ENCODE results near the gene MACROD2.

MACROD2 gene

DNA sequence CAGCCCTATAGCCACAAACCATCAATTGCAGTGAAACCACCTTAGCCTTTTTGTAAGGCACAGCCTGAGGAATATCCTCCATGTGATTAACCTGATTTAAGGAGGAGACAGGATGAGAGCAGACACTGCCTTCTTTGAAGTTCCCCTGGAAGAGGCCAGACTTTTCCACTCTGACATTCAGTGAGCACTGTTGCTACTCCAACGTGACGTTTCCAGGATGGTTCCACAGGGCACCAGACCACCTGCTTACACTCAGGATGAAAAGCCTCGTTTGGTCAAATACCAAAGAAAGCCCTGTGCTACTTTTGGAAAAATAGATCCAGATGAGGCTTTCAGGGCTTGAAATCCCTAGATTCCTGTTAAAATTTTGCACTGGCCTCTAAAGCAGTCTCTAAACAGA lies 1444.2 kb downstream of the MACROD2 start:
- no peak for DNase-seq

DNA sequence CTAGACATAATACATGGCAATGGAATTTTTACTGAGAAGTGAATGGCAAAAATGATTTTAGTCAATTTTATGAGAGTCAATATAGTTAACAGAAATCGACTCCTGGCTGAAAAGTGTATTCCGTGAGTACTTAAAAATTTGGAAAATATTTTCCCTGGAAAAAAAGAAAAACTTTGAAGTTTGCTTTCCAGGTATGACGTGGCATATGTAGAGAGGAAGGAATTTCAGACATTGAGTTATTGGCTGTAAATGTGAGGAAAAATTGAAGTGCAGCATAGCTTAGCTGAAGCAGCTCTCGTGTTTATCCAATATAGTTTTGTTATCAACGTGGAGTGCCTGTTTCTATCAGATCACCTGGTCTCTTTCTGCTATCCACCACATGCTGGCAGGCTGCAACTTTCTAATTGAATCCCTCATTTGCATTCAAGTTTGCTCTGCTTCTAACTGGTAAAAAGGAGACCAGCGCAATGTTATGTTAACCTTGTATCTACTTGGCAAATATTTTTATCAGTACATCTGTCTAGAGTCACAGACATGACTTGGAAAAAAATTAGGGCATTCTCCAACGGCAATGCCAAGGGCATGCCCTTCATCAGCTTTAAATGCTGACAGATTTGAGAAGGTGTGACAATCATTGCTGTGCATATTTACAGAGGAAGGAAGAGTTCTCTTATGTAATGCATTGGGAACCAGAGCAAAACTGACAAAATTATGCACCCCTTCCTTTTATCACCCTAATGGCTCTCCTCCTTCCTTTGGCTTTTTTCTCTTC lies 1444.9 kb downstream of the MACROD2 start:
- DNase-seq, result no peak

GRCh38 chr20:15445056-15445840 lies 1449.9 kb downstream of the MACROD2 start:
- no peak for DNase-seq

- no peak for DNase-seq
Observed at GRCh38 chr20:15446373-15446772, 1451.1 kb downstream of the MACROD2 start.

DNA sequence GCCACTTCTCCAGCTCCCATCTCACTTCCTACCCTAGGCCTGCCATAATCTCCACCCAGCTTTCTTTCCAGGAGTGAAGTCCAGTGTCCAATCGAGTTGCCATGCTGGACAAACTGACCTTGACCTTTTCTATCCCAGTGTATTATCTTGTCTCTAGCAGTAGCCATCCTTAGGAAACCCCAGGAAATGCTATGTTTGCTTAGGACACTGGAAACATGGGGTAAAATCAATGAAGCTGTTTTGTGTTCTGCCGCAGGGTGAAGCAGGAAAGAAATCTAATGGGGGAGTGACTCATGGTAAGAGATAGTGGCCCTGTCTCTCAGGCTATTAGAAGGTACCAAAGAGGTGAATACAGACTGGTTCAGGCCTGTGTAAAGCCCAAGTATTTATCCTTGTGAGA lies 1452.2 kb downstream of the MACROD2 start:
- no peak for DNase-seq

DNA sequence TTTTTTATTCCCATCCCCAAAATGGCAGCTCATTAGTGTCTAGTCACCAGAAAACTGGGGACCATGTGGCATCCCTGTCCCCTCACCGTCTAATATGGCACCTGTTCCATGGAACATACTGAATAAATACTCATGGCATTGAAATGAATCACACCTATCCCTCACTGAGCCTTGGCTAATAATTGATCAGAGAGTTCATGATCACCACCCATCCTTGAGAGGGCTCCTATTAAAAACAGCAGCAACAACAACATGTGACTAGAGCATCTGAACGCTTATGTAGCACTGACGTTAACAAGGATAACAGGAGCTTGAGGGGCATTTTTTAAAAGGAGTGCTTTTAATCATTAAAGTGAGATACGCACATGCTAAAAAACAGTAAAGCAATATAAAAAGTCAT lies 1453.7 kb downstream of the MACROD2 start:
- DNase-seq, result no peak

DNA sequence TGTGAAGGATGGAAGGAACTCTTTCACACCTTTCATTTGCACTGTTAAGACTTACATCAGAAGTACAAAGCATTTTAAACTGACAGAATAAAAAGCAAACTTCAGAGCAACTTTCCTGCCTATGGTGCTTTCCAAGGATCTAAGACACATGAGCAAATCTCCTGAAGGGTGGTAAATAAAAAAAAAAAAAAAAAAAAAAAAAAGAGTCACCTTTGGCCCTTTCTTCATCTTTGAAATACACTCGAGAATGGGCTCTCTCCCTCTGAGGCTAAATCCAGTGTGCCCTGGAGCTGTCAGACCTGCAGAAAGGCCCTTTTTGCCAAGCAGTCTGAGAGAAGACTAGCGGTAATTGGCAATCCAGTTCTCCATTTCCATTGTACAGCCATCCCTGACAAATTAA lies 1455.9 kb downstream of the MACROD2 start:
- no peak for DNase-seq

- no peak for DNase-seq
Observed at GRCh38 chr20:15455279-15455678, 1460.0 kb downstream of the MACROD2 start.

GRCh38 chr20:15461938-15462337 lies 1466.6 kb downstream of the MACROD2 start:
- DNase-seq, result no peak

DNA sequence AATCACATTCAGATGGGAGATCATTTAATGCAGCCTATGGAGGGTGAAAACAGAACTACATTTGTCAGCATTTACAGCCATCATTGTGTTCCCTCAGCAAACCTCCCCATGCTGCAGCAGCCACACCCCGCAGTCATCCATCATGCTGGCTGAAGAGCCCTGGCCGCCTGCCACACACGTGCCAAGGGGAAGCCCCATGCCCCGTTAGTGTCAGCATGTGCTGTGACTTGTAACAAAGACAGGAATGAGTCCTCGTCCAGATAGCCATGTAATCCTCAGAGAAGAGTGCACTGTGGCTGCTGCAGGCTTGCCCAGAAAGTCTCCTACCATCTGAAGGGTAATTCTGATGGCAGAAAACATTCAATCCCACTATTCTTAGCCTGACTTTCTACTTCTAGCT lies 1480.2 kb downstream of the MACROD2 start:
- DNase-seq, result no peak

GRCh38 chr20:15476186-15476585 lies 1480.9 kb downstream of the MACROD2 start:
- DNase-seq, result no peak

GRCh38 chr20:15476781-15477180 lies 1481.5 kb downstream of the MACROD2 start:
- DNase-seq, result no peak

DNA sequence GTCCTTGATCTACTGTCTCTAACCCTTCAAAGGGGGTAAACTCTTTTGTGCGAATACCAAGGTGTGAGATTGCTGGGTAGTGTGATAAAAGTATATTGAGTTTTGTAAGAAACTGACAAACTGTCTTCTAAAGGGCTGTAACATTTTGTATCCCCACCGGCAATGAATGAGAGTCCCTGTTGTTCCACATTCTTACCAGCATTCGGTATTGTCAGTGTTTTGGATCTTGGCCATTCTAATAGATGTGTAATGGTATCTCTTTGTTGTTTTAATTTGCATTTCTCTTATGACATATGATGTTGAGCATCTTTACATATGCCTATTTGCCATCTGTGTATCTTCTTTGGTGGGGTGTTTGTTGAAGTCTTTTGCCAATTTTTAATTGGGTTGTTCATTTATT lies 1487.2 kb downstream of the MACROD2 start:
- no peak for DNase-seq

GRCh38 chr20:15485519-15485918 lies 1490.2 kb downstream of the MACROD2 start:
- no peak for DNase-seq

DNA sequence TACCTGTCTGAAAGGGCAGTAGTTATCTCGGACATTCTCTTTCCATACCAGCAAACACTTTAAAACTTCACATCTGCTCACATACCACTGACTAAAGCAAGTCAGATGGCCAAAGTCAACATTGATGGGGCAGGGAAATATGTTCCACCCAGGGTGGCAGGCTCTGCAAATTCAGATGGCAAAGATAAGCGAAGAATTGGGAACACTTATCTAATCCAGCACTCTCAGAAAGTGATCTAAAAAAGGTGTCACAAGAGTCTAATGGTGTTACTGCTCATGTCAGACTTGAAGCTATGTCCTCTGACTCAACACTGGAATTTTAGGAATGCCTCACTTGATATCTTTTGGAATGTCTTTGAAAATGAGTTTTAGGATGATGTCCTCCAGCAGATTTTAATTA lies 1491.7 kb downstream of the MACROD2 start:
- DNase-seq, result no peak

DNA sequence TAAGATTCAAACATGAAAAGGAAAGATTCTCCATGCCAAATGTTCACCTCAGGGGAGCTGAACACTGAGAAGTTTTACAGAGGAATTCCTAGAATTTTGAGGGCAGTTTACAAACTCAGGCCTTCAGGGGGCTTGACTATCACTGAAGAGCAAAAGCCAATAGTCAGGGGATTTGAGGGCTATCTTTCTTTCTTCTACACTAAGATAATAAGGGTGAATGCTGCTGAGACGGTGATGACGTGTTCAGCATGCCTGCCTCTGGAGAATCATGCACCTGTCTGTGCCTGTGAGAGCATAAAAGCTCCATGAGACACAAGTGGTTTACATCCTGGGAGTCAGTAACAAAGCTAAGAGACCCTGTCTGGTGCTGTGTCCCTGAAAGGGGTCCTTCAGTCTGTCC lies 1492.4 kb downstream of the MACROD2 start:
- DNase-seq, result no peak

DNA sequence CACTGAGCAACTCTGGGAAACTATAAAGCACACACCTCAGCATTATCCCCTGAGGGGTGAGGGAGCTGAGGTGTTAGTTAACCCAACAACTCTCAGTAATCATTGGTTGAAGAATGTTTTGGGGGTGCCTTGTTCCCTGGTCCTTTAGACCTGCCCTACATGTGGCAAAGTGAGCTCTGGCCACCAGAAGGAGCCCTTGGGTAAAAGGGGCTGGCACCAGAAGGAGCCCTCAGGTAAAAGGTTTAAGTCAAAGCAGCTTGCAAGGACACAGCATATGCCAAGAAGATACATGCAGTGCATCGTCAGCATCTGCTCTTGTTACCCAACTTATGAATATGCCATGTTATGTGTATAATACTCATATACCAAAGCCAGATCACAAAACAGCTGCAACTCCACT lies 1496.3 kb downstream of the MACROD2 start:
- DNase-seq, result no peak

DNA sequence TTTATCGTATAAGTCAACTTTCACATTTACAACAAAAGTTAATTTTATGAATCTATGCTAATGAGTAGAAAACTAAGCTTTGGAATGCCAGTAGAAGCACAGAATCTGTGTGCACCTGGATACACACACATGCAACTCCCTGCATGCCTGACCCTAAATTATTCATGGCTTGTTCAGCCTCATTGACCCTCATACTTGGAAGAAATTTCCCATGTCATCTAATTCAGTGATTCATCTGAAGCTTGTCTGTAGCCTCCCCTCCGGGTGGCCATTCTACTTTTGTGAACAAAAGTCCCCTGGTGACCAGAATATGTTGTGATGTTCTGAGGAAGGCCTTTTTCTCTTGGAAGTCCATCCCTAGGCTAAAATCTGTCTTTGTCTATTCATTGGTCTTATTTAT lies 1499.5 kb downstream of the MACROD2 start:
- DNase-seq, result no peak

GRCh38 chr20:15496501-15497039 lies 1501.3 kb downstream of the MACROD2 start:
- no peak for DNase-seq

- no peak for DNase-seq
Observed at GRCh38 chr20:15498926-15499325, 1503.6 kb downstream of the MACROD2 start.

GRCh38 chr20:15506311-15506710 lies 1511.0 kb downstream of the MACROD2 start:
- DNase-seq, result no peak

DNA sequence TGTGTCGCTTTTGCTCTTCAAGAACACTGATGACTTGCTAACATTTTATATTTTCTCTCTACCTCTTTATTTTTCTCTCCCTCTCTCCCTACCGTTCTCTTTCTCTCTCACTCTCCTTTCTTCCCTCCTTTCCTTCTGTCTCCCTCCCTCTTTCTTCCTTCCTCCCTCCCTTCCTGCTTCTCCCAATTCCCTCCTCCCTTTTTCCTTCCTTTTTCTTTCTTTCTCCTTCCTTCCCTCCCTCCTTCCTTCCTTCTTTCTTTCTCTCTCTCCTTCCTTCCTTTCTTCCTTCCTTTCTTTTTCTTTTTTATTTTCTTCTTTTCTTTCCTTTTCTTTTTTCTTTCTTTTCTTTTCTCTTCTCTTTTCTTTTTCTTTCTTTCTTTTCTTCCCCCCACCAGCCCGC lies 1511.8 kb downstream of the MACROD2 start:
- no peak for DNase-seq

- no peak for DNase-seq
Observed at GRCh38 chr20:15511551-15511950, 1516.2 kb downstream of the MACROD2 start.

GRCh38 chr20:15512916-15513315 lies 1517.6 kb downstream of the MACROD2 start:
- DNase-seq, result no peak
